SK-N-MC (cell line): Measurements from ENCODE around the gene RGS3.

Experiments used
- DNase-seq: peaks from one replicate; pipeline ENCODE4 v3.0.0-alpha.2; 2011; ENCODE audit warnings: low read depth, low spot score
- H3K27ac ChIP-seq: fragments of 200-600 bp; sonication (generic); 2 replicates; pipeline ENCODE4 v1.5.1; 2016; ENCODE audit warnings: mixed run types
- H3K36me3 ChIP-seq: fragments of 200-600 bp; sonication (generic); 2 replicates; pipeline ENCODE4 v1.6.1; 2017; ENCODE audit warnings: antibody characterized with exemption, low read length, mixed read lengths; ENCODE audit not compliant: insufficient read depth
- H3K4me3 ChIP-seq: fragments of 200-600 bp; sonication (generic); 2 replicates; pipeline ENCODE4 v1.5.1; 2016
- H3K9ac ChIP-seq: fragments of 200-600 bp; sonication (generic); 2 replicates; pipeline ENCODE4 v1.8.0; 2017; ENCODE audit warnings: mixed run types, mixed read lengths; ENCODE audit not compliant: insufficient read length
- H3K9me3 ChIP-seq: fragments of 200-600 bp; sonication (generic); 2 replicates; pipeline ENCODE4 v1.6.1; 2017; ENCODE audit warnings: low read depth, mild to moderate bottlenecking, antibody characterized with exemption, low read length, moderate library complexity, mixed read lengths
- EZH2 ChIP-seq: fragments of 200-600 bp; sonication (generic); IDR thresholded peaks from one replicate; pipeline ENCODE4 v1.6.1; 2017; ENCODE audit warnings: antibody characterized with exemption
- FOXP2 ChIP-seq: optimal IDR thresholded peaks from 2 replicates; pipeline ENCODE3; 2011; ENCODE audit warnings: mild to moderate bottlenecking, moderate library complexity; ENCODE audit not compliant: insufficient read depth; ENCODE audit errors: extremely low read length, control extremely low read depth
- POLR2AphosphoS5 ChIP-seq: IDR thresholded peaks from 2 replicates; pipeline ENCODE4 v1.6.1; 2012; ENCODE audit warnings: mild to moderate bottlenecking, low read depth, low read length, borderline replicate concordance

RGS3 gene

GRCh38 chr9:113574441-113575262 lies 111.1 kb downstream of the RGS3 start:
- H3K9me3 ChIP-seq, result no peaks in the 10 kb centered on the region
- no peaks in the 10 kb centered on the region for H3K36me3 ChIP-seq
- no peak overlapping the region for H3K9ac ChIP-seq
- TF ChIP-seq POLR2AphosphoS5, result no peak
- H3K27ac ChIP-seq, result no peak overlapping the region
- no peak overlapping the region for H3K4me3 ChIP-seq
- DNase-seq, result no peak

- H3K9me3 ChIP-seq, result no peaks in the 10 kb centered on the region
- H3K4me3 ChIP-seq, result no peak overlapping the region
- no peak for TF ChIP-seq FOXP2
- TF ChIP-seq POLR2AphosphoS5, result no peak
- TF ChIP-seq EZH2, result no peak
- H3K9ac ChIP-seq, result no peak overlapping the region
- no peak for DNase-seq
- H3K36me3 ChIP-seq, result no peaks in the 10 kb centered on the region
- no peak overlapping the region for H3K27ac ChIP-seq
Observed at GRCh38 chr9:113577525-113578261, 114.2 kb downstream of the RGS3 start.

- no peak overlapping the region for H3K27ac ChIP-seq
- H3K36me3 ChIP-seq, result no peaks in the 10 kb centered on the region
- no peak for DNase-seq
- TF ChIP-seq EZH2, result no peak
- TF ChIP-seq FOXP2, result no peak
- no peak for TF ChIP-seq POLR2AphosphoS5
- no peak overlapping the region for H3K4me3 ChIP-seq
- H3K9me3 ChIP-seq, result no peaks in the 10 kb centered on the region
- no peak overlapping the region for H3K9ac ChIP-seq
Observed at GRCh38 chr9:113578279-113578865, 114.8 kb downstream of the RGS3 start.

- H3K9me3 ChIP-seq, result no peaks in the 10 kb centered on the region
- H3K4me3 ChIP-seq, result no peak overlapping the region
- TF ChIP-seq POLR2AphosphoS5 (no peak), EZH2 (no peak)
- no peak for DNase-seq
- no peak overlapping the region for H3K27ac ChIP-seq
- H3K9ac ChIP-seq, result no peak overlapping the region
- H3K36me3 ChIP-seq, result no peaks in the 10 kb centered on the region
Observed at GRCh38 chr9:113578882-113579282, 115.4 kb downstream of the RGS3 start.

GRCh38 chr9:113579283-113580040 lies 115.9 kb downstream of the RGS3 start:
- DNase-seq, result no peak
- TF ChIP-seq EZH2, result no peak
- no peak for TF ChIP-seq FOXP2
- no peak for TF ChIP-seq POLR2AphosphoS5
- no peak overlapping the region for H3K9ac ChIP-seq
- H3K9me3 ChIP-seq, result no peaks in the 10 kb centered on the region
- H3K27ac ChIP-seq, result no peak overlapping the region
- H3K4me3 ChIP-seq, result no peak overlapping the region
- no peaks in the 10 kb centered on the region for H3K36me3 ChIP-seq

- TF ChIP-seq EZH2 (no peak), FOXP2 (no peak), POLR2AphosphoS5 (no peak)
- Histone ChIP-seq H3K4me3 (no peak overlapping the region), H3K9me3 (no peaks in the 10 kb centered on the region), H3K9ac (peak overlapping the region; percentile 15), H3K36me3 (no peaks in the 10 kb centered on the region), H3K27ac (no peak overlapping the region)
- no peak for DNase-seq
Observed at GRCh38 chr9:113580041-113580953, 116.8 kb downstream of the RGS3 start.

- no peaks in the 10 kb centered on the region for H3K36me3 ChIP-seq
- H3K9me3 ChIP-seq, result no peaks in the 10 kb centered on the region
- 0 out of 2 replicates have a peak overlapping the region, but pooled peaks have one; percentile 25 for H3K27ac ChIP-seq
- H3K4me3 ChIP-seq, result no peak overlapping the region
- TF ChIP-seq POLR2AphosphoS5 (no peak), FOXP2 (no peak), EZH2 (no peak)
- no peak for DNase-seq
- H3K9ac ChIP-seq, result no peak overlapping the region
Observed at GRCh38 chr9:113580954-113581311, 117.4 kb downstream of the RGS3 start.
